Inflammatory macrophage (primary cell): Measurements from ENCODE around the gene BAG1.

Source experiments
- DNase-seq, 2 donors: peaks; one replicate each; pipeline ENCODE4 v3.0.0-alpha.2; 2020 to 2022

Gene BAG1

DNA sequence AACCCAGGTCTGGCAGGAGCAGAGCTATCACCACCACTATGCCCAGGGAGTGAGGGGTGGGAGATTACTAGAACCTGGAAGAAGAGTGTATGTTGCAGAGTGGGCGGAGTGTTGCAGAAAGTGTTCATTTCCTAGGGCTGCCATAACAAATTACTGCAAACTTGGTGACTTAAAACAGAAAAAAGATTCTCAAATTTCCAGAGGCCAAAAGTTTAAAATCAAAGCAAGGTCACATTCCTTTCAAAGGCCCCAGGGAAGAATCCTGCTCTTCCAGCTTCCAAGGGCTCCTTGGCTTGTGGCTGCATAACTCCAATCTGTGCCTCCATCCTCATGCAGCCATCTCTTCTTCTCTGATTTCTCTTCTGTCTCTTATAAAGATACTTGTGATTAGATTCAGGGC lies 55.1 kb downstream of the BAG1 start:
- DNase-seq = no peak

DNA sequence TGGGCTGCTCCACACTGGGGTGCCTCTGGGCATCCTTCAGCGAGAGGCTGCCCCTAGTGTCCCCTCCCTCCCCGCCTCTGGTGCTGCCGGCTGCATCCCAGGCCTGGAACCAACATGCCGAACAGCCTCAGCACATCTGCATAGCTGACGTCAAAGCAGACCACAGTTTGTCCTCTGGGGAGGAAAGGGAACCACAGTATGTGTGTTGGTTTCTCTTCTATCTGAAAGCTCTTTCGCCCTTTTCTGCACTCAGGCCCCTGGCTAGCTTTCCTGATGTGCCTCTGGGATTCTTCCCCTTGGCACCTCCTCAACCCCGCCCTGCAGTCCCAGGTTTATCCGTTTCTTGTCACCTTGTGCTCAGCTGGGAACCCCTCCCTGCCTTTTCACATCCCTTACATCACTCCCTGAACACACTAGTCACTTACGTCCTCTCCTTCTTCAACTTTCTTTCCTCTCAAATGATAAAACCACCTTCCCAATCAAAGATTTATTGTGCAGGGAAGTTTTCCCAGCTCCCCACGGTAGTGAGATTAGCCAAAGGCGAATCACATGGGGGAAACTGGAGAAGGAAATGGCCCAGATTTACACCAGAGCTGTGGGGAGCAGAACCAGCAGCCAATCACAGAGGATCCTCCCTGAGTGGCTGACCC lies 61.8 kb downstream of the BAG1 start:
- peak in 1 of 2 donors; percentile 17 for DNase-seq
